ENCODE results near the gene UTP11. TPM values are rescaled to one million over a fixed set of nuclear protein-coding genes. Genes with fewer than 3 reads are reported as not detected.
"Not testable (repeated sequence)": the region's sequence is repeated elsewhere in the genome, so short reads cannot be mapped to it uniquely, and the experiment has no call there.

UTP11 gene
- total and polyA plus RNA-seq, 7 experiments from 2014 or later: 8.2 to 42.8 (median 16.8) TPM

DNA sequence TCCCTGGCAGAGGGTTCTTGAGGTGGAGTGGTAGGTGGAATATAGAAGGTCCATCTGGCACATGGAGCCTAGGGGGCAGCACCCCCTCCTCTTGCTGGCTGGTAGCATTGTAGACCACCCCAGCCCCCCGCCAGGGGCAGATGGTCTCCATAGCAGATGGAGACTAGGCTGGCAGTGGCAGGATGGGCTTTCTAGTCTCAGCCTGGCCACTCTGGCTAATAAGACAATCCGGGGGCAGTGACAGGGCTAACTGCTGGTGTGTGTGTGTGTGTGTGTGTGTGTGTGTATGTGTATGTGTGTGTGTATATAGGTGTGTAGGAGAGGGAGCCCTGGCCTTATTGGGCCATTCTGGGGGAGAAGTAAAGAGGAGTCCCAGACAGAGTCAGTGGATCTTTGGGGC lies 16.1 kb downstream of the UTP11 start:
- no peak for DNase-seq
- H3K9me3 ChIP-seq (ENCODE audit: control insufficient read depth in 2 of 3, low read length in 3 of 3): no peaks in the 10 kb centered on the region
- H3K4me3 ChIP-seq (ENCODE audit: low read length): no peak overlapping the region
- H3K36me3 ChIP-seq (ENCODE audit: control insufficient read depth in 2 of 3, insufficient read depth in 3 of 3, low read length in 3 of 3): peaks cover 0 to 23% (median 10%) of the 10 kb centered on the region in 3 experiments
- peaks cover 12 to 32% of the 10 kb centered on the region in 2 donors for H3K4me1 ChIP-seq (ENCODE audit: control insufficient read depth in 2 of 2, insufficient read depth in 2 of 2, low read length in 2 of 2)
- ATAC-seq: no peak
- peaks cover 11 to 45% (median 25%) of the 10 kb centered on the region in 7 donors for H3K4me1 Mint-ChIP-seq
- H3K27ac ChIP-seq (ENCODE audit: low read depth, low read length): no peak overlapping the region
- H3K4me3 Mint-ChIP-seq: no peak overlapping the region
- ChIA-PET CTCF (interaction anchor here (1.2 kb wide), 1 partner anchor 809 kb away, joined by 3 read pairs; no protein-coding TSS in a partner anchor), POLR2A (interaction anchor here (0.6 to 1.0 kb wide), 2 partner anchors 11 to 1919 kb away, joined by 3 to 4 read pairs; no protein-coding TSS in a partner anchor)
- H3K27ac Mint-ChIP-seq: peak overlapping the region in 3 of 9 donors; percentile 42 to 57 (median 50)
- no peaks in the 10 kb centered on the region for H3K27me3 ChIP-seq (ENCODE audit: control insufficient read depth in 2 of 2, insufficient read depth in 2 of 2, low read length in 2 of 2)
- H3K36me3 Mint-ChIP-seq: peaks cover 0 to 16% (median 6%) of the 10 kb centered on the region in 5 donors
- no peaks in the 10 kb centered on the region for H3K9me3 Mint-ChIP-seq
- intact Hi-C loops (cut with micrococcal nuclease): loop anchor here (5.0 to 10.0 kb wide), 3 partner anchors 556 to 789 kb away; no protein-coding TSS in a partner anchor
- H3K27me3 Mint-ChIP-seq: no peaks in the 10 kb centered on the region

DNA sequence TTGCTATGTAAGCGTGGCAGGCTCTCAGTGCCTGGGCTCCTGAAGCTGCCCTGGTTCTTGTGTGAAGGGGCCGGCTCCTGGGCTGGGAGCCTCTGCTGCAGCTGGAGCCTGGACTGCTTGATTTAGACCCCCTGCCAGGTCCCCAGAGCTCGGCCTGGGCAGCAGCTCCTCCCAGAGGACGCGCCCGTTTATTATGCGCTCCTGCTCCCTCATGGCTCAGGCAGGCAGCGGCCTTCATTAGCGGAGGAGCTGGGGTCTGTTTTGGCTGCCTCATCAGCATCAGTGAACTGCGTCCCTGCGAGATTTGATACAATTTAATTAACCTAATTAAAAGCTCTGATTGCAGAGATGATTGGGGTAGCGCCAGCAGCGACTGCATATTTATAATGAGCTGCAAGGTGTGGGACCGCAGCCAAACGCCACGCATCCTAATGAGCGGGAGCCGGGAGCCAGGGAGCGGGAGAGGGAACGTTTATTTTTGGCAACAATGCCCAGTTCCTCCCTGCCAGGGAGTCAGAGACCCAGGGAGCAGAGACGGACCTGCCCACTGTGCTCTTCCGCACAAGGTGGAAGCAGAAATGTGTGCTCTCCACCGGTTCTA lies 16.6 kb downstream of the UTP11 start:
- DNase-seq (no peak), ATAC-seq (no peak)
- Mint-ChIP-seq H3K4me1 (peaks cover 11 to 45% (median 25%) of the 10 kb centered on the region in 7 donors), H3K4me3 (no peak overlapping the region), H3K27me3 (no peaks in the 10 kb centered on the region), H3K9me3 (peaks cover 0 to 1% (median 0%) of the 10 kb centered on the region in 11 donors), H3K27ac (no peak overlapping the region), H3K36me3 (peaks cover 0 to 13% (median 5%) of the 10 kb centered on the region in 5 donors)
- H3K36me3 ChIP-seq (ENCODE audit: control insufficient read depth in 2 of 3, insufficient read depth in 3 of 3, low read length in 3 of 3): peaks cover 0 to 18% (median 7%) of the 10 kb centered on the region in 3 experiments
- peaks cover 12 to 32% of the 10 kb centered on the region in 2 donors for H3K4me1 ChIP-seq (ENCODE audit: control insufficient read depth in 2 of 2, insufficient read depth in 2 of 2, low read length in 2 of 2)
- intact Hi-C loops (cut with micrococcal nuclease): loop anchor here (5.0 to 10.0 kb wide), 3 partner anchors 556 to 788 kb away; no protein-coding TSS in a partner anchor
- POLR2A ChIA-PET: no interaction called here
- CTCF ChIA-PET: interaction anchor here (1.2 kb wide), 1 partner anchor 12 kb away, joined by 3 read pairs; no protein-coding TSS in a partner anchor
- no peak overlapping the region for H3K4me3 ChIP-seq (ENCODE audit: low read length)
- no peaks in the 10 kb centered on the region for H3K27me3 ChIP-seq (ENCODE audit: control insufficient read depth in 2 of 2, insufficient read depth in 2 of 2, low read length in 2 of 2)
- H3K27ac ChIP-seq (ENCODE audit: low read depth, low read length): no peak overlapping the region
- no peaks in the 10 kb centered on the region for H3K9me3 ChIP-seq (ENCODE audit: control insufficient read depth in 2 of 3, low read length in 3 of 3)

GRCh38 chr1:38029685-38030511 lies 17.4 kb downstream of the UTP11 start:
- no peak overlapping the region for H3K27ac ChIP-seq (ENCODE audit: low read depth, low read length)
- H3K36me3 Mint-ChIP-seq: peaks cover 0 to 9% (median 4%) of the 10 kb centered on the region in 5 donors
- H3K4me1 Mint-ChIP-seq: peaks cover 11 to 45% (median 25%) of the 10 kb centered on the region in 7 donors
- peak overlapping the region in 2 of 9 donors; percentile 54 for H3K27ac Mint-ChIP-seq
- ChIA-PET CTCF (interaction anchor here (0.6 to 1.2 kb wide), 2 partner anchors 11 to 556 kb away, joined by 3 read pairs; no protein-coding TSS in a partner anchor), POLR2A (no interaction called here)
- ATAC-seq: peak; percentile 71
- H3K27me3 Mint-ChIP-seq: no peaks in the 10 kb centered on the region
- H3K4me3 ChIP-seq (ENCODE audit: low read length): no peak overlapping the region
- intact Hi-C loops (cut with micrococcal nuclease): loop anchor here (5.0 to 10.0 kb wide), 3 partner anchors 555 to 787 kb away; no protein-coding TSS in a partner anchor
- peaks cover 0 to 14% (median 6%) of the 10 kb centered on the region in 3 experiments for H3K36me3 ChIP-seq (ENCODE audit: control insufficient read depth in 2 of 3, insufficient read depth in 3 of 3, low read length in 3 of 3)
- H3K9me3 ChIP-seq (ENCODE audit: control insufficient read depth in 2 of 3, low read length in 3 of 3): no peaks in the 10 kb centered on the region
- peak overlapping the region in 5 of 10 donors; percentile 11 to 55 (median 29) for H3K4me3 Mint-ChIP-seq
- H3K27me3 ChIP-seq (ENCODE audit: control insufficient read depth in 2 of 2, insufficient read depth in 2 of 2, low read length in 2 of 2): no peaks in the 10 kb centered on the region
- H3K9me3 Mint-ChIP-seq: peaks cover 0 to 1% (median 0%) of the 10 kb centered on the region in 11 donors
- peak in 1 of 9 donors; percentile 76 for DNase-seq
- H3K4me1 ChIP-seq (ENCODE audit: control insufficient read depth in 2 of 2, insufficient read depth in 2 of 2, low read length in 2 of 2): peaks cover 12 to 32% of the 10 kb centered on the region in 2 donors

DNA sequence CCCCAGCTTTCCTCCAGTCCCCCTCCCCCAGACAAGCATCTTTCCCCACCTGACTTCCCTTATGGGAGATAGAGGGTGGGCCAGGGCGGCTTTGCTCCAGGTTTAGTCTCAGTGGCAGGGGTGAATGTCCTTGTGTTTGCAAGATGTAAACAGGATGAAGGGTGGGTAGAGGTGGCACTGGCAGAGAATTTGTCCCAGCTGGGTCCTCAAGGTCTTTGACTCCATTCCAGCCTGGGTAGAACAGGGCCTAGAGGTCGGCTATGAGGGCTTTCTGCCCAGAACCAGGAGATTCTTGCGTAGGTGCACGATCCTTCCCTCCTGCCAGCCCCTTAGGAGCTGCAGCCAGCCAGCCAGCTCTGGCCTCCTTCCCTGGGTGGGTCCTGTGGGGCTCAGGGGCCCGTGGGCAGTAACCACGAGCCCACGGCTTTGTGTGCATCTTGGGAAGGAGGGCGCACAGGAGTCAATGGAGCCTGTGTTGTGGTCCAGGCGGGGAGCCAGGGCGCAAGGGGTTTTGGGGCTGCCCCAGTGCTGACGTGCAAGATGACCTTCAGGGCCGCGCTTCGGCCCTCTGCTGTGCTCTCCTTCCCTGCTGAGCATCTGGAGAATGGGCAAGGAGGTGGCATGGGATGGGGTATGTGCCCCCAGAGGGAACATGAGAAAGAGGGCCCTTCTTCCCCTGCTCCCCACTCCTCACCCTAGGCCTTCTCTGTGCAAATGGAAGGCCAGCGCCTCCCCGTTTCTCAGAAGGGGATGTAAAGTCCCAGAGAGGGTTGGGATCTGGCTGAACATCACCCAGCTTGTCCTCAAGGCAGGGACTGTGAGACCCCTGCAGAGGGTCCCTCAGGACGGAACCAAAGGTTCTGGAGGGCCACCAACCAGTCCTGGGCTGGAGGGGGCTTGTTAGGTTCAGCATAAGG lies 18.3 kb downstream of the UTP11 start:
- Mint-ChIP-seq H3K27ac (peak overlapping the region in 3 of 9 donors; percentile 38 to 54 (median 41)), H3K27me3 (peaks cover 0 to under 1% (median 0%) of the 10 kb centered on the region in 5 donors), H3K4me1 (peaks cover 11 to 45% (median 25%) of the 10 kb centered on the region in 7 donors), H3K4me3 (peak overlapping the region in 4 of 10 donors; percentile 11 to 55 (median 28)), H3K36me3 (peaks cover 0 to under 1% (median 0%) of the 10 kb centered on the region in 5 donors), H3K9me3 (peaks cover 0 to 1% (median 0%) of the 10 kb centered on the region in 11 donors)
- Histone ChIP-seq H3K4me1 (ENCODE audit: control insufficient read depth in 2 of 2, insufficient read depth in 2 of 2, low read length in 2 of 2) (peaks cover 12 to 32% of the 10 kb centered on the region in 2 donors), H3K27me3 (ENCODE audit: control insufficient read depth in 2 of 2, insufficient read depth in 2 of 2, low read length in 2 of 2) (no peaks in the 10 kb centered on the region), H3K27ac (ENCODE audit: low read depth, low read length) (no peak overlapping the region), H3K9me3 (ENCODE audit: control insufficient read depth in 2 of 3, low read length in 3 of 3) (no peaks in the 10 kb centered on the region), H3K4me3 (ENCODE audit: low read length) (no peak overlapping the region), H3K36me3 (ENCODE audit: control insufficient read depth in 2 of 3, insufficient read depth in 3 of 3, low read length in 3 of 3) (peaks cover 0 to 5% (median 0%) of the 10 kb centered on the region in 3 experiments)
- intact Hi-C loops (cut with micrococcal nuclease): no loop called here
- CTCF ChIA-PET: no interaction called here
- POLR2A ChIA-PET: no interaction called here
- ATAC-seq (no peak), DNase-seq (no peak)

- DNase-seq (no peak), ATAC-seq (no peak)
- Histone ChIP-seq H3K27ac (ENCODE audit: low read depth, low read length) (no peak overlapping the region), H3K9me3 (ENCODE audit: control insufficient read depth in 2 of 3, low read length in 3 of 3) (no peaks in the 10 kb centered on the region), H3K4me1 (ENCODE audit: control insufficient read depth in 2 of 2, insufficient read depth in 2 of 2, low read length in 2 of 2) (peaks cover 12 to 32% of the 10 kb centered on the region in 2 donors), H3K27me3 (ENCODE audit: control insufficient read depth in 2 of 2, insufficient read depth in 2 of 2, low read length in 2 of 2) (no peaks in the 10 kb centered on the region), H3K36me3 (ENCODE audit: control insufficient read depth in 2 of 3, insufficient read depth in 3 of 3, low read length in 3 of 3) (no peaks in the 10 kb centered on the region), H3K4me3 (ENCODE audit: low read length) (no peak overlapping the region)
- Mint-ChIP-seq H3K9me3 (peaks cover 0 to 1% (median 0%) of the 10 kb centered on the region in 11 donors), H3K27me3 (peaks cover 0 to 7% (median 0%) of the 10 kb centered on the region in 5 donors), H3K4me3 (peak overlapping the region in 1 of 10 donors; percentile 9), H3K36me3 (no peaks in the 10 kb centered on the region), H3K4me1 (peaks cover 11 to 43% (median 25%) of the 10 kb centered on the region in 7 donors), H3K27ac (peak overlapping the region in 1 of 9 donors; percentile 74)
- CTCF ChIA-PET: no interaction called here
- intact Hi-C loops (cut with micrococcal nuclease): no loop called here
- POLR2A ChIA-PET: no interaction called here
Measured at GRCh38 chr1:38031513-38031866, 19.0 kb downstream of the UTP11 start.

- peaks cover 10 to 31% (median 21%) of the 10 kb centered on the region in 7 donors for H3K4me1 Mint-ChIP-seq
- H3K36me3 ChIP-seq (ENCODE audit: control insufficient read depth in 2 of 3, insufficient read depth in 3 of 3, low read length in 3 of 3); H3K9me3 Mint-ChIP-seq; H3K4me3 Mint-ChIP-seq; H3K9me3 ChIP-seq (ENCODE audit: control insufficient read depth in 2 of 3, low read length in 3 of 3); H3K4me3 ChIP-seq (ENCODE audit: low read length); H3K27me3 ChIP-seq (ENCODE audit: control insufficient read depth in 2 of 2, insufficient read depth in 2 of 2, low read length in 2 of 2); H3K36me3 Mint-ChIP-seq; DNase-seq; ATAC-seq; POLR2A ChIA-PET; H3K27me3 Mint-ChIP-seq; intact Hi-C loops (cut with micrococcal nuclease); H3K27ac Mint-ChIP-seq; H3K27ac ChIP-seq (ENCODE audit: low read depth, low read length): not testable (repeated sequence)
- CTCF ChIA-PET: interaction anchor here (1.3 kb wide), 1 partner anchor 806 kb away, joined by 6 read pairs; no protein-coding TSS in a partner anchor
- peaks cover 12 to 31% of the 10 kb centered on the region in 2 donors for H3K4me1 ChIP-seq (ENCODE audit: control insufficient read depth in 2 of 2, insufficient read depth in 2 of 2, low read length in 2 of 2)
Measured at GRCh38 chr1:38032992-38033391, 20.5 kb downstream of the UTP11 start.
